HEK293 (cell line): ENCODE measurements around the gene EIF4A3.

ENCODE experiments used
- KLF8 ChIP-seq: fragments of 450-650 bp; formaldehyde crosslinking; IDR thresholded peaks from 2 replicates; pipeline ENCODE4 v1.5.1; 2016; ENCODE audit warnings: missing biosample characterization, missing genetic modification characterization
- YY2 ChIP-seq: fragments of 450-650 bp; formaldehyde crosslinking; IDR thresholded peaks from 2 replicates; pipeline ENCODE4 v1.5.1; 2016; ENCODE audit warnings: missing biosample characterization, missing genetic modification characterization
- ZFP37 ChIP-seq: fragments of 450-650 bp; formaldehyde crosslinking; IDR thresholded peaks from 2 replicates; pipeline ENCODE4 v1.5.1; 2016; ENCODE audit warnings: missing biosample characterization, missing genetic modification characterization
- ZNF37A ChIP-seq: fragments of 450-650 bp; IDR thresholded peaks from 2 replicates; pipeline ENCODE4 v1.5.1; 2018; ENCODE audit warnings: missing biosample characterization, missing genetic modification characterization
- ZNF843 ChIP-seq: fragments of 450-650 bp; formaldehyde crosslinking; IDR thresholded peaks from 2 replicates; pipeline ENCODE4 v1.5.1; 2016; ENCODE audit warnings: missing biosample characterization, missing genetic modification characterization
- TF ChIP-seq, protein P1 (sequence below): fragments of 450-650 bp; formaldehyde crosslinking; IDR thresholded peaks from 2 replicates; pipeline ENCODE4 v1.5.1; 2016; ENCODE audit warnings: missing biosample characterization, missing genetic modification characterization
- TF ChIP-seq, protein P2 (sequence below): fragments of 450-650 bp; formaldehyde crosslinking; IDR thresholded peaks from 2 replicates; pipeline ENCODE4 v1.5.1; 2016; ENCODE audit warnings: missing biosample characterization, missing genetic modification characterization
- TF ChIP-seq, protein P3 (sequence below): fragments of 450-650 bp; formaldehyde crosslinking; IDR thresholded peaks from 2 replicates; pipeline ENCODE4 v1.5.1; 2017; ENCODE audit warnings: missing biosample characterization, missing genetic modification characterization
- TF ChIP-seq, protein P4 (sequence below): fragments of 450-650 bp; formaldehyde crosslinking; IDR thresholded peaks from 2 replicates; pipeline ENCODE4 v1.5.1; 2016; ENCODE audit warnings: missing biosample characterization, missing genetic modification characterization

DNA sequence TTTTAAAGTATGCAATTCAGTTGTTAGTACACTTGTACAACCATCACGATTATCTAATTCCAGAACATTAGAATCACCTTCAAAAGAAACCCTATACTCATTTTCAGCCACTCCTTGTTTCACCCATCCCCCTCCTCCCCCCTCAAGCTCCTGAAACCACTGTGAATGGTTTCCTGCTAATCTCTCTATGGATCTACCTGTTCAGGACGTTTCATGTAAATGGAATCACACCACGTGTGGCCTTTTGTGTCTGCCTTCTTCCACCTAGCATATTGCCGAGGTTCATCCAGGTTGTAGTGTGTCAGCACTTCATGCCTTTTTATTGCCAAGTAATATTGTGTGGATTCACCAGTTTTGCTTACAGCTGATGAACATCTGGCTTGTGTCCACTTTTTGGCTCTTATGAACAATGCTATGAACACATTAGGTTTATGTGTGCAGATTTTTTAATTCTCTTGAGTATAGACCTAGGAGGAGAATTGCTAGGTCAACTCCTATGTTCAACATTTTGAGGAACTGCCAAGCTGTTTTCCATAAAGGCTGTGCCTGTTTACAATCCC, 17.8 kb downstream of the EIF4A3 start:
- TF ChIP-seq ZNF37A (tag by site-specific recombination) (no peak), YY2 (tag by site-specific recombination) (no peak), KLF8 (no peak), ZNF843 (tag by site-specific recombination) (no peak), ZFP37 (tag by site-specific recombination) (no peak)
- TF ChIP-seq, protein P1, sequence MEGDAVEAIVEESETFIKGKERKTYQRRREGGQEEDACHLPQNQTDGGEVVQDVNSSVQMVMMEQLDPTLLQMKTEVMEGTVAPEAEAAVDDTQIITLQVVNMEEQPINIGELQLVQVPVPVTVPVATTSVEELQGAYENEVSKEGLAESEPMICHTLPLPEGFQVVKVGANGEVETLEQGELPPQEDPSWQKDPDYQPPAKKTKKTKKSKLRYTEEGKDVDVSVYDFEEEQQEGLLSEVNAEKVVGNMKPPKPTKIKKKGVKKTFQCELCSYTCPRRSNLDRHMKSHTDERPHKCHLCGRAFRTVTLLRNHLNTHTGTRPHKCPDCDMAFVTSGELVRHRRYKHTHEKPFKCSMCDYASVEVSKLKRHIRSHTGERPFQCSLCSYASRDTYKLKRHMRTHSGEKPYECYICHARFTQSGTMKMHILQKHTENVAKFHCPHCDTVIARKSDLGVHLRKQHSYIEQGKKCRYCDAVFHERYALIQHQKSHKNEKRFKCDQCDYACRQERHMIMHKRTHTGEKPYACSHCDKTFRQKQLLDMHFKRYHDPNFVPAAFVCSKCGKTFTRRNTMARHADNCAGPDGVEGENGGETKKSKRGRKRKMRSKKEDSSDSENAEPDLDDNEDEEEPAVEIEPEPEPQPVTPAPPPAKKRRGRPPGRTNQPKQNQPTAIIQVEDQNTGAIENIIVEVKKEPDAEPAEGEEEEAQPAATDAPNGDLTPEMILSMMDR (tag by site-specific recombination) = no peak
- TF ChIP-seq, protein P2, sequence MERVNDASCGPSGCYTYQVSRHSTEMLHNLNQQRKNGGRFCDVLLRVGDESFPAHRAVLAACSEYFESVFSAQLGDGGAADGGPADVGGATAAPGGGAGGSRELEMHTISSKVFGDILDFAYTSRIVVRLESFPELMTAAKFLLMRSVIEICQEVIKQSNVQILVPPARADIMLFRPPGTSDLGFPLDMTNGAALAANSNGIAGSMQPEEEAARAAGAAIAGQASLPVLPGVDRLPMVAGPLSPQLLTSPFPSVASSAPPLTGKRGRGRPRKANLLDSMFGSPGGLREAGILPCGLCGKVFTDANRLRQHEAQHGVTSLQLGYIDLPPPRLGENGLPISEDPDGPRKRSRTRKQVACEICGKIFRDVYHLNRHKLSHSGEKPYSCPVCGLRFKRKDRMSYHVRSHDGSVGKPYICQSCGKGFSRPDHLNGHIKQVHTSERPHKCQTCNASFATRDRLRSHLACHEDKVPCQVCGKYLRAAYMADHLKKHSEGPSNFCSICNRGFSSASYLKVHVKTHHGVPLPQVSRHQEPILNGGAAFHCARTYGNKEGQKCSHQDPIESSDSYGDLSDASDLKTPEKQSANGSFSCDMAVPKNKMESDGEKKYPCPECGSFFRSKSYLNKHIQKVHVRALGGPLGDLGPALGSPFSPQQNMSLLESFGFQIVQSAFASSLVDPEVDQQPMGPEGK (tag by site-specific recombination) = no peak
- TF ChIP-seq, protein P3, sequence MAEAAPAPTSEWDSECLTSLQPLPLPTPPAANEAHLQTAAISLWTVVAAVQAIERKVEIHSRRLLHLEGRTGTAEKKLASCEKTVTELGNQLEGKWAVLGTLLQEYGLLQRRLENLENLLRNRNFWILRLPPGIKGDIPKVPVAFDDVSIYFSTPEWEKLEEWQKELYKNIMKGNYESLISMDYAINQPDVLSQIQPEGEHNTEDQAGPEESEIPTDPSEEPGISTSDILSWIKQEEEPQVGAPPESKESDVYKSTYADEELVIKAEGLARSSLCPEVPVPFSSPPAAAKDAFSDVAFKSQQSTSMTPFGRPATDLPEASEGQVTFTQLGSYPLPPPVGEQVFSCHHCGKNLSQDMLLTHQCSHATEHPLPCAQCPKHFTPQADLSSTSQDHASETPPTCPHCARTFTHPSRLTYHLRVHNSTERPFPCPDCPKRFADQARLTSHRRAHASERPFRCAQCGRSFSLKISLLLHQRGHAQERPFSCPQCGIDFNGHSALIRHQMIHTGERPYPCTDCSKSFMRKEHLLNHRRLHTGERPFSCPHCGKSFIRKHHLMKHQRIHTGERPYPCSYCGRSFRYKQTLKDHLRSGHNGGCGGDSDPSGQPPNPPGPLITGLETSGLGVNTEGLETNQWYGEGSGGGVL (tag by site-specific recombination) = no peak
- TF ChIP-seq, protein P4, sequence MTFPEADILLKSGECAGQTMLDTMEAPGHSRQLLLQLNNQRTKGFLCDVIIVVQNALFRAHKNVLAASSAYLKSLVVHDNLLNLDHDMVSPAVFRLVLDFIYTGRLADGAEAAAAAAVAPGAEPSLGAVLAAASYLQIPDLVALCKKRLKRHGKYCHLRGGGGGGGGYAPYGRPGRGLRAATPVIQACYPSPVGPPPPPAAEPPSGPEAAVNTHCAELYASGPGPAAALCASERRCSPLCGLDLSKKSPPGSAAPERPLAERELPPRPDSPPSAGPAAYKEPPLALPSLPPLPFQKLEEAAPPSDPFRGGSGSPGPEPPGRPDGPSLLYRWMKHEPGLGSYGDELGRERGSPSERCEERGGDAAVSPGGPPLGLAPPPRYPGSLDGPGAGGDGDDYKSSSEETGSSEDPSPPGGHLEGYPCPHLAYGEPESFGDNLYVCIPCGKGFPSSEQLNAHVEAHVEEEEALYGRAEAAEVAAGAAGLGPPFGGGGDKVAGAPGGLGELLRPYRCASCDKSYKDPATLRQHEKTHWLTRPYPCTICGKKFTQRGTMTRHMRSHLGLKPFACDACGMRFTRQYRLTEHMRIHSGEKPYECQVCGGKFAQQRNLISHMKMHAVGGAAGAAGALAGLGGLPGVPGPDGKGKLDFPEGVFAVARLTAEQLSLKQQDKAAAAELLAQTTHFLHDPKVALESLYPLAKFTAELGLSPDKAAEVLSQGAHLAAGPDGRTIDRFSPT (tag by site-specific recombination) = no peak
